K562 (cell line): ENCODE results near the gene LASP1.

Source experiments
- NRF1 ChIP-seq, 2 experiments: fragments of 450-650 bp; IDR thresholded peaks in 1 of 2; conservative IDR thresholded peaks in 1 of 2; 2 replicates each; pipeline ENCODE4 v1.6.1; 2014; ENCODE audit warnings: mild to moderate bottlenecking in 2 of 2
- PTBP1 ChIP-seq: fragments of 200-400 bp; formaldehyde crosslinking; IDR thresholded peaks from 2 replicates; pipeline ENCODE4 v1.6.1; 2017; ENCODE audit warnings: low read depth, low read length
- RAD51 ChIP-seq: fragments of 450-650 bp; IDR thresholded peaks from 2 replicates; pipeline ENCODE4 v1.7.1; 2016; ENCODE audit warnings: low read depth, mild to moderate bottlenecking, borderline replicate concordance
- RFX5 ChIP-seq: IDR thresholded peaks from 2 replicates; pipeline ENCODE4 v1.6.1; 2011; ENCODE audit warnings: low read depth, mild to moderate bottlenecking, improper control_type of control experiment, low read length
- SIN3B ChIP-seq: fragments of 450-650 bp; IDR thresholded peaks from 2 replicates; pipeline ENCODE4 v1.6.1; 2017; ENCODE audit warnings: low read depth, mild to moderate bottlenecking, moderate library complexity
- TARDBP ChIP-seq: fragments of 450-650 bp; IDR thresholded peaks from 2 replicates; pipeline ENCODE4 v1.6.1; 2016
- ZBTB8A ChIP-seq: fragments of 450-650 bp; IDR thresholded peaks from 2 replicates; pipeline ENCODE4 v1.6.1; 2018; ENCODE audit warnings: mild to moderate bottlenecking, moderate library complexity; ENCODE audit not compliant: partially characterized antibody
- ZNF717 ChIP-seq: fragments of 250-450 bp; sonication (Bioruptor Pico); IDR thresholded peaks from 2 replicates; pipeline ENCODE4 v1.5.0; 2021
- ZNF76 ChIP-seq: fragments of 250-450 bp; sonication (Bioruptor Pico); IDR thresholded peaks from 2 replicates; pipeline ENCODE4 v1.4.0; 2020; ENCODE audit warnings: mild to moderate bottlenecking, moderate library complexity, borderline replicate concordance
- TF ChIP-seq, protein P1 (sequence below), 3 experiments: IDR thresholded peaks in 2 of 3; conservative IDR thresholded peaks in 1 of 3; 2 replicates each; pipeline ENCODE4 v1.5.1; 2011 to 2012; ENCODE audit warnings: low read length in 3 of 3, mild to moderate bottlenecking in 3 of 3, control low read depth in 2 of 3, improper control_type of control experiment in 1 of 3, inconsistent platforms in 1 of 3, low read depth in 1 of 3, mixed read lengths in 1 of 3, moderate library complexity in 1 of 3; ENCODE audit not compliant: insufficient read depth in 2 of 3
- TF ChIP-seq, protein P2 (sequence below): sonication (generic); formaldehyde crosslinking; IDR thresholded peaks from 2 replicates; pipeline ENCODE4 v1.8.0; 2022; ENCODE audit warnings: missing genetic modification reagents, mild to moderate bottlenecking, borderline replicate concordance

GRCh38 chr17:38853292-38854219, 16.3 kb upstream of the LASP1 start, which contains the start of gene RPL23:
- TF ChIP-seq RFX5 (peak; percentile 62; the same call in 1 of the 2 replicates), PTBP1 (no peak), TARDBP (no peak; the same call in 1 of the 2 replicates), ZBTB8A (no peak), NRF1 (conservative IDR thresholded peaks at IDR 0.05 in 1 of 2, IDR thresholded peaks at IDR 0.05 in 1 of 2) (peak; percentile 44 to 51; a peak in 2 of 4 replicates), ZNF717 (no peak), SIN3B (no peak; the same call in none of the 2 replicates), ZNF76 (peak; percentile 66; the same call in 1 of the 2 replicates), RAD51 (peak; percentile 94)
- TF ChIP-seq, protein P1, sequence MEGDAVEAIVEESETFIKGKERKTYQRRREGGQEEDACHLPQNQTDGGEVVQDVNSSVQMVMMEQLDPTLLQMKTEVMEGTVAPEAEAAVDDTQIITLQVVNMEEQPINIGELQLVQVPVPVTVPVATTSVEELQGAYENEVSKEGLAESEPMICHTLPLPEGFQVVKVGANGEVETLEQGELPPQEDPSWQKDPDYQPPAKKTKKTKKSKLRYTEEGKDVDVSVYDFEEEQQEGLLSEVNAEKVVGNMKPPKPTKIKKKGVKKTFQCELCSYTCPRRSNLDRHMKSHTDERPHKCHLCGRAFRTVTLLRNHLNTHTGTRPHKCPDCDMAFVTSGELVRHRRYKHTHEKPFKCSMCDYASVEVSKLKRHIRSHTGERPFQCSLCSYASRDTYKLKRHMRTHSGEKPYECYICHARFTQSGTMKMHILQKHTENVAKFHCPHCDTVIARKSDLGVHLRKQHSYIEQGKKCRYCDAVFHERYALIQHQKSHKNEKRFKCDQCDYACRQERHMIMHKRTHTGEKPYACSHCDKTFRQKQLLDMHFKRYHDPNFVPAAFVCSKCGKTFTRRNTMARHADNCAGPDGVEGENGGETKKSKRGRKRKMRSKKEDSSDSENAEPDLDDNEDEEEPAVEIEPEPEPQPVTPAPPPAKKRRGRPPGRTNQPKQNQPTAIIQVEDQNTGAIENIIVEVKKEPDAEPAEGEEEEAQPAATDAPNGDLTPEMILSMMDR (IDR thresholded peaks at IDR 0.05 in 2 of 3, conservative IDR thresholded peaks at IDR 0.05 in 1 of 3; ENCODE audit: insufficient read depth in 2 of 3, low read depth in 1 of 3, low read length in 3 of 3) = no peak
- TF ChIP-seq, protein P2, sequence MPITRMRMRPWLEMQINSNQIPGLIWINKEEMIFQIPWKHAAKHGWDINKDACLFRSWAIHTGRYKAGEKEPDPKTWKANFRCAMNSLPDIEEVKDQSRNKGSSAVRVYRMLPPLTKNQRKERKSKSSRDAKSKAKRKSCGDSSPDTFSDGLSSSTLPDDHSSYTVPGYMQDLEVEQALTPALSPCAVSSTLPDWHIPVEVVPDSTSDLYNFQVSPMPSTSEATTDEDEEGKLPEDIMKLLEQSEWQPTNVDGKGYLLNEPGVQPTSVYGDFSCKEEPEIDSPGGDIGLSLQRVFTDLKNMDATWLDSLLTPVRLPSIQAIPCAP (CRISPR knock-in tag) = no peak
